Rectal smooth muscle tissue (tissue), 1 donor: ENCODE data around the gene PAQR4.
"Not testable (repeated sequence)": the region's sequence is repeated elsewhere in the genome, so short reads cannot be mapped to it uniquely, and the experiment has no call there.

Experiments used
- H3K27ac ChIP-seq: one replicate; pipeline ENCODE4 v1.7.0; 2013; ENCODE audit warnings: low read depth, low read length, inconsistent platforms
- H3K27me3 ChIP-seq: one replicate; pipeline ENCODE4 v1.7.0; 2013; ENCODE audit warnings: low read length; ENCODE audit not compliant: control insufficient read depth, insufficient read depth
- H3K36me3 ChIP-seq: one replicate; pipeline ENCODE4 v1.7.0; 2013; ENCODE audit warnings: low read length; ENCODE audit not compliant: control insufficient read depth, insufficient read depth
- H3K4me1 ChIP-seq: one replicate; pipeline ENCODE4 v1.7.0; 2013; ENCODE audit warnings: low read length; ENCODE audit not compliant: control insufficient read depth, insufficient read depth
- H3K4me3 ChIP-seq: one replicate; pipeline ENCODE4 v1.7.0; 2013; ENCODE audit warnings: low read length
- H3K9ac ChIP-seq: one replicate; pipeline ENCODE4 v1.7.0; 2013; ENCODE audit warnings: low read length

The PAQR4 gene

GRCh38 chr16:2931231-2931914 lies 37.8 kb upstream of the PAQR4 start:
- not testable (repeated sequence) for H3K27me3 ChIP-seq, H3K27ac ChIP-seq, H3K9ac ChIP-seq, H3K4me1 ChIP-seq, H3K4me3 ChIP-seq, H3K36me3 ChIP-seq

DNA sequence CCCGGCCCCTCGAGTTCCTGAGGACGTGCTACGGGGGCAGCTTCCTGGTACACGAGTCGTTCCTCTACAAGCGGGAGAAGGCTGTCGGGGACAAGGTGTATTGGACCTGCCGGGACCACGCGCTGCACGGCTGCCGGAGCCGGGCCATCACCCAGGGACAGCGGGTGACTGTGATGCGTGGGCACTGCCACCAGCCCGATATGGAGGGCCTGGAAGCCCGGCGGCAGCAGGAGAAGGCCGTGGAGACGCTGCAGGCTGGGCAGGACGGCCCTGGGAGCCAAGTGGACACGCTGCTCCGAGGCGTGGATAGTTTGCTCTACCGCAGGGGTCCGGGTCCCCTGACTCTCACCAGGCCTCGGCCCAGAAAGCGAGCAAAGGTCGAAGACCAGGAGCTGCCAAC lies 36.0 kb upstream of the PAQR4 start:
- Histone ChIP-seq H3K4me1 (no peaks in the 10 kb centered on the region), H3K4me3 (no peak overlapping the region), H3K36me3 (peaks cover 13% of the 10 kb centered on the region), H3K27me3 (no peaks in the 10 kb centered on the region), H3K27ac (no peak overlapping the region), H3K9ac (no peak overlapping the region)

- Histone ChIP-seq H3K36me3 (peaks cover 15% of the 10 kb centered on the region), H3K4me3 (no peak overlapping the region), H3K27me3 (no peaks in the 10 kb centered on the region), H3K27ac (no peak overlapping the region), H3K4me1 (no peaks in the 10 kb centered on the region), H3K9ac (no peak overlapping the region)
Observed at GRCh38 chr16:2933701-2934100, 35.4 kb upstream of the PAQR4 start.

- H3K27ac ChIP-seq: no peak overlapping the region
- H3K27me3 ChIP-seq: no peaks in the 10 kb centered on the region
- H3K4me1 ChIP-seq: no peaks in the 10 kb centered on the region
- H3K4me3 ChIP-seq: no peak overlapping the region
- no peak overlapping the region for H3K9ac ChIP-seq
- peaks cover 16% of the 10 kb centered on the region for H3K36me3 ChIP-seq
Observed at GRCh38 chr16:2934450-2934849, 34.7 kb upstream of the PAQR4 start.

- Histone ChIP-seq H3K36me3 (peaks cover 19% of the 10 kb centered on the region), H3K4me1 (no peaks in the 10 kb centered on the region), H3K4me3 (no peak overlapping the region), H3K27me3 (no peaks in the 10 kb centered on the region), H3K9ac (no peak overlapping the region), H3K27ac (no peak overlapping the region)
Observed at GRCh38 chr16:2936436-2937011, 32.6 kb upstream of the PAQR4 start.

GRCh38 chr16:2937170-2937569 lies 32.0 kb upstream of the PAQR4 start:
- Histone ChIP-seq H3K4me1 (no peaks in the 10 kb centered on the region), H3K9ac (no peak overlapping the region), H3K27me3 (no peaks in the 10 kb centered on the region), H3K27ac (no peak overlapping the region), H3K4me3 (no peak overlapping the region), H3K36me3 (peaks cover 19% of the 10 kb centered on the region)

DNA sequence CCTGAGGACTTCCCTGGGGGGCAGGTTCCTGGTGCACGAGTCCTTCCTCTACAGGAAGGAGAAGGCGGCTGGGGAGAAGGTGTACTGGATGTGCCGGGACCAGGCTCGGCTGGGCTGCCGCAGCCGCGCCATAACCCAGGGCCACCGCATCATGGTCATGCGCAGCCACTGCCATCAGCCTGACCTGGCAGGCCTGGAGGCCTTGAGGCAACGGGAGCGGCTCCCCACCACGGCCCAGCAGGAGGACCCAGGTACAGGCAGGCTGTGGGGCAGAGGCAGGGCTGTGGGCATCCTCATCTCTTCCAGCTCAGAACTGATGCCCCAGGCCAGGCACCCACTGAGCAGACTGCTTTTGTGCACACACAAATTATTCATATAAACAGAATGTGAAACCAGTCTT lies 30.9 kb upstream of the PAQR4 start:
- Histone ChIP-seq H3K4me1 (no peaks in the 10 kb centered on the region), H3K9ac (no peak overlapping the region), H3K27me3 (no peaks in the 10 kb centered on the region), H3K4me3 (no peak overlapping the region), H3K27ac (no peak overlapping the region), H3K36me3 (peaks cover 21% of the 10 kb centered on the region)

DNA sequence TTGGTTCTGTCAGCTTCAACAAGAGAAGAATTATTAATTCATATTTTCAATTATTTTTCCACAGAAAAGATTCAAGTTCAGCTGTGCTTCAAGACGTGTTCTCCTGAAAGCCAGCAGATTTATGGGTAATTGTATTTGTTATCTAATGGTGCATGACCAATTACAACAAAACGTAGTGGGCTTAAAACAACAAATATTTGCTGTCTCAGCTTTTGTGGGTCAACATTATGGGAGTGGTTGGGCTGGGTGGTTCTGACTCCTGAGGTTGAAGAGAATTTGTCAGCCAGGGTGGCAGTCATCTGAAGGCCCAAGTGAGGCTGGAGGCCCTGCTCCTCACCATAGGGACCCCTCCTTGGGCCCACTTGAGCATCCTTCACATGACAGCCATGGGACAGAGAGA lies 29.2 kb upstream of the PAQR4 start:
- no peaks in the 10 kb centered on the region for H3K4me1 ChIP-seq
- peaks cover 22% of the 10 kb centered on the region for H3K36me3 ChIP-seq
- H3K27ac ChIP-seq: no peak overlapping the region
- H3K27me3 ChIP-seq: no peaks in the 10 kb centered on the region
- H3K4me3 ChIP-seq: no peak overlapping the region
- no peak overlapping the region for H3K9ac ChIP-seq

DNA sequence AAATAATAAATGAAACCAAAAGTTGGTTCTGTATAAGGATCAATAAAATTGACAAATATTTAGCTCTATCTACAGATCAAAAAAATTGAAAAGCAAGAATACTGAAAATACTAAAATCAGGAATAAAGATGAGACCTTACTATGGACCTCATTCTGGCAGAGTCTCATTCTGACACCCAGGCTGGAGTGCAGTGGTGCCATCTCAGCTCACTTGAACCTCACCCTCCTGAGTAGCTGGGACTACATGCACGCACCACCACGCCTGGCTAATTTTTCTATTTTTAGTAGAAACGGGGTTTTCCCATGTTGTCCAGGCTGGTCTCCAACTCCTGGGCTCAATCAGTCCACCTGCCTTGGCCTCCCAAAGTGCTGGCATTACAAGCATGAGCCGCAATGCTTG lies 27.1 kb upstream of the PAQR4 start:
- Histone ChIP-seq H3K4me1 (no peaks in the 10 kb centered on the region), H3K36me3 (peaks cover 22% of the 10 kb centered on the region), H3K27ac (no peak overlapping the region), H3K9ac (no peak overlapping the region), H3K27me3 (no peaks in the 10 kb centered on the region), H3K4me3 (no peak overlapping the region)

DNA sequence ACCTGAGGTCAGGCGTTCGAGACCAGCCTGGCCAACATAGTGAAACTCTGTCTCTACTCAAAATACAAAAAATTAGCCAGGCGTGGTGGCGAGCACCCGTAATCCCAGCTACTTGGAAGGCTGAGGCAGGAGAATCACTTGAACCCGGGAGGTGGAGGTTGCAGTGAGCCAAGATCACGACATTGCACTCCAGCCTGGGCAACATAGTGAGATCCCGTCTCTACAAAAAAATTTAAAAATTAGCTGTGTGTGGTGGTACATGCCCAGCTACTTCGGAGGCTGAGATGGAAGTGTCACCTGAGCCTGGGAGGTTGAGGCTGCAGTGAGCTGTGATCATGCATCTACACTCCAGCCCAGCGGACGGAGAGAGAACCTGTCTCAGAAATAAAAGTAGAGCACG lies 25.4 kb upstream of the PAQR4 start:
- H3K9ac ChIP-seq, H3K4me3 ChIP-seq, H3K27ac ChIP-seq, H3K27me3 ChIP-seq, H3K4me1 ChIP-seq: not testable (repeated sequence)
- peaks cover 15% of the 10 kb centered on the region for H3K36me3 ChIP-seq

DNA sequence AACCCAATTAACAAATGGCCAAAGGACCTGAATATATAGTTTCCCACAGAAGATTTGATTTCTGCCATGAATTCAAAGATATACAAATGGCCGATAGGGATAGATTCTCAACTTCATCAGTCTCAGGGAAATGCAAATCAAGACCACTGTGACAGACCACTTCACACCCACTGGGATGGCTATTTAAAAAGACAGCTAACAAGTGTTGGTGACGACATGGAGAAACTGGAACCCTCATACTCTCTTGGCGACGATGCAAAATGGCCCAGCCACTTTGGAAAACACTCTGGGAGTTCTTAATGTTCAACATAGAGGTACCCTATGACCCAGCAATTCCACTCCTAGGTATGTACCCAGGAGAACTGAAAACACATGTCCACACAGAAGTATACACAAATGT lies 22.5 kb upstream of the PAQR4 start:
- H3K4me3 ChIP-seq: no peak overlapping the region
- H3K27ac ChIP-seq: no peak overlapping the region
- no peaks in the 10 kb centered on the region for H3K27me3 ChIP-seq
- no peak overlapping the region for H3K9ac ChIP-seq
- no peaks in the 10 kb centered on the region for H3K4me1 ChIP-seq
- peaks cover 5% of the 10 kb centered on the region for H3K36me3 ChIP-seq

- Histone ChIP-seq H3K4me3 (no peak overlapping the region), H3K27me3 (no peaks in the 10 kb centered on the region), H3K27ac (no peak overlapping the region), H3K4me1 (no peaks in the 10 kb centered on the region), H3K9ac (no peak overlapping the region), H3K36me3 (peaks cover under 1% of the 10 kb centered on the region)
Observed at GRCh38 chr16:2948807-2949704, 20.1 kb upstream of the PAQR4 start.
